ENCODE data around the gene TBC1D22A. TPM values are rescaled to one million over a fixed set of nuclear protein-coding genes. Genes with fewer than 3 reads are reported as not detected.
A peak's percentile ranks its signal among the peaks of the same experiment; 100 is the strongest.

TBC1D22A gene
- total RNA-seq, 1 experiment from 2014 or later = 26.0 TPM

- H3K27ac Mint-ChIP-seq (ENCODE audit: low read depth, unreplicated experiment) = peak overlapping the region; percentile 98
- CTCF ChIA-PET = interaction anchor here (0.7 to 2.1 kb wide), 3 partner anchors 48 to 370 kb away, joined by 3 to 10 read pairs (median 3); no protein-coding TSS in a partner anchor
- POLR2A ChIA-PET = interaction anchor here (0.6 to 2.5 kb wide), 9 partner anchors 9 to 298 kb away, joined by 3 to 43 read pairs (median 5); partner anchors contain the start of genes CERK and TBC1D22A
- no peaks in the 10 kb centered on the region for H3K27me3 Mint-ChIP-seq (ENCODE audit: insufficient read depth, unreplicated experiment)
- BruUV-seq (replicated peaks) = no TSS peak
- intact Hi-C loops (cut with micrococcal nuclease) = no loop called here
- H3K36me3 Mint-ChIP-seq (ENCODE audit: insufficient read depth, unreplicated experiment) = peaks cover 7% of the 10 kb centered on the region
- peak overlapping the region; percentile 71 for H3K4me3 Mint-ChIP-seq (ENCODE audit: unreplicated experiment)
- no peak for DNase-seq (ENCODE audit: unreplicated experiment)
- peaks cover 20% of the 10 kb centered on the region for H3K4me1 Mint-ChIP-seq (ENCODE audit: insufficient read depth, unreplicated experiment)
- no peak for TF ChIP-seq CTCF (IDR thresholded peaks at IDR 0.05; ENCODE audit: unreplicated experiment)
- H3K9me3 Mint-ChIP-seq (ENCODE audit: unreplicated experiment) = peaks cover 7% of the 10 kb centered on the region
These were observed 7.6 kb upstream of the TBC1D22A start for GRCh38 chr22:46754826-46755225.

- ChIA-PET CTCF (interaction anchor here (0.6 to 2.1 kb wide), 4 partner anchors 48 to 371 kb away, joined by 3 to 10 read pairs (median 4); no protein-coding TSS in a partner anchor), POLR2A (interaction anchor here (1.3 to 1.8 kb wide), 2 partner anchors 24 to 197 kb away, joined by 5 read pairs; no protein-coding TSS in a partner anchor)
- intact Hi-C loops (cut with micrococcal nuclease) = no loop called here
- BruUV-seq (replicated peaks) = no TSS peak
- no peak for TF ChIP-seq CTCF (IDR thresholded peaks at IDR 0.05; ENCODE audit: unreplicated experiment)
- DNase-seq (ENCODE audit: unreplicated experiment) = no peak
- Mint-ChIP-seq H3K4me1 (ENCODE audit: insufficient read depth, unreplicated experiment) (peaks cover 20% of the 10 kb centered on the region), H3K27ac (ENCODE audit: low read depth, unreplicated experiment) (no peak overlapping the region), H3K9me3 (ENCODE audit: unreplicated experiment) (peaks cover 7% of the 10 kb centered on the region), H3K27me3 (ENCODE audit: insufficient read depth, unreplicated experiment) (no peaks in the 10 kb centered on the region), H3K36me3 (ENCODE audit: insufficient read depth, unreplicated experiment) (peaks cover 11% of the 10 kb centered on the region), H3K4me3 (ENCODE audit: unreplicated experiment) (peak overlapping the region; percentile 71)
These were observed 6.9 kb upstream of the TBC1D22A start for GRCh38 chr22:46755525-46755924.

GRCh38 chr22:46756097-46756496 lies 6.4 kb upstream of the TBC1D22A start:
- BruUV-seq (replicated peaks) = no TSS peak
- Mint-ChIP-seq H3K36me3 (ENCODE audit: insufficient read depth, unreplicated experiment) (peaks cover 11% of the 10 kb centered on the region), H3K4me3 (ENCODE audit: unreplicated experiment) (no peak overlapping the region), H3K4me1 (ENCODE audit: insufficient read depth, unreplicated experiment) (peaks cover 24% of the 10 kb centered on the region), H3K9me3 (ENCODE audit: unreplicated experiment) (peaks cover 7% of the 10 kb centered on the region), H3K27me3 (ENCODE audit: insufficient read depth, unreplicated experiment) (no peaks in the 10 kb centered on the region), H3K27ac (ENCODE audit: low read depth, unreplicated experiment) (no peak overlapping the region)
- no peak for TF ChIP-seq CTCF (IDR thresholded peaks at IDR 0.05; ENCODE audit: unreplicated experiment)
- ChIA-PET POLR2A (no interaction called here), CTCF (interaction anchor here (0.6 to 4.2 kb wide), 6 partner anchors 18 to 198 kb away, joined by 3 to 41 read pairs (median 4); no protein-coding TSS in a partner anchor)
- intact Hi-C loops (cut with micrococcal nuclease) = no loop called here
- no peak for DNase-seq (ENCODE audit: unreplicated experiment)

- no peak for TF ChIP-seq CTCF (IDR thresholded peaks at IDR 0.05; ENCODE audit: unreplicated experiment)
- no peaks in the 10 kb centered on the region for H3K27me3 Mint-ChIP-seq (ENCODE audit: insufficient read depth, unreplicated experiment)
- no peak overlapping the region for H3K27ac Mint-ChIP-seq (ENCODE audit: low read depth, unreplicated experiment)
- peaks cover 17% of the 10 kb centered on the region for H3K36me3 Mint-ChIP-seq (ENCODE audit: insufficient read depth, unreplicated experiment)
- no peak for DNase-seq (ENCODE audit: unreplicated experiment)
- H3K4me1 Mint-ChIP-seq (ENCODE audit: insufficient read depth, unreplicated experiment) = peaks cover 30% of the 10 kb centered on the region
- ChIA-PET CTCF (interaction anchor here (0.7 to 4.2 kb wide), 6 partner anchors 11 to 199 kb away, joined by 3 to 41 read pairs (median 7); no protein-coding TSS in a partner anchor), POLR2A (no interaction called here)
- no TSS peak for BruUV-seq (replicated peaks)
- peaks cover 7% of the 10 kb centered on the region for H3K9me3 Mint-ChIP-seq (ENCODE audit: unreplicated experiment)
- no peak overlapping the region for H3K4me3 Mint-ChIP-seq (ENCODE audit: unreplicated experiment)
- intact Hi-C loops (cut with micrococcal nuclease) = no loop called here
These were observed 5.3 kb upstream of the TBC1D22A start for GRCh38 chr22:46757104-46757503.
